A673 (cell line): ENCODE measurements around the gene BOK. TPM values are rescaled to one million over a fixed set of nuclear protein-coding genes. Genes with fewer than 3 reads are reported as not detected.
"Not testable (repeated sequence)": the region's sequence is repeated elsewhere in the genome, so short reads cannot be mapped to it uniquely, and the experiment has no call there.

ENCODE experiments used
- BruUV-seq: library from RNA; stranded (reverse); fragments of 400-500 nt; replicated peaks from 2 replicates; lab custom pipeline; 2021; lab: Mats Ljungman, UMichigan
- CTCF ChIA-PET: fragments of 300-600 bp; sonication (Branson Sonifier 250); formaldehyde crosslinking; loops from one replicate; lab custom pipeline; 2022; ENCODE audit warnings: antibody characterized with exemption; lab: Charles Lee
- POLR2A ChIA-PET: fragments of 300-600 bp; sonication (Branson Sonifier 250); formaldehyde crosslinking; loops from one replicate; lab custom pipeline; 2022; ENCODE audit warnings: antibody characterized with exemption; ENCODE audit not compliant: low non-redundant PET; lab: Charles Lee
- DNase-seq: peaks from one replicate; pipeline ENCODE4 v3.0.0-alpha.2; 2015; ENCODE audit warnings: low spot score
- H3K27ac ChIP-seq: fragments of 200-600 bp; sonication (generic); 2 replicates; pipeline ENCODE4 v1.5.1; 2016; ENCODE audit warnings: mixed run types, low read depth, mild to moderate bottlenecking, mixed read lengths, antibody characterized with exemption, low read length; ENCODE audit not compliant: poor library complexity, severe bottlenecking
- H3K27me3 ChIP-seq: fragments of 200-600 bp; sonication (generic); replicated peaks from 2 replicates; pipeline ENCODE4 v1.6.1; 2017; ENCODE audit warnings: mixed run types, low read depth, mild to moderate bottlenecking, mixed read lengths, antibody characterized with exemption, low read length; ENCODE audit not compliant: insufficient read depth, poor library complexity
- H3K36me3 ChIP-seq: fragments of 200-600 bp; sonication (generic); 2 replicates; pipeline ENCODE4 v1.6.1; 2016; ENCODE audit warnings: mixed run types, mild to moderate bottlenecking, mixed read lengths, antibody characterized with exemption, low read length; ENCODE audit not compliant: insufficient read depth, poor library complexity, severe bottlenecking
- H3K4me1 ChIP-seq: fragments of 200-600 bp; sonication (generic); 2 replicates; pipeline ENCODE4 v1.6.1; 2017; ENCODE audit warnings: mixed run types, mild to moderate bottlenecking, mixed read lengths, antibody characterized with exemption, low read length; ENCODE audit not compliant: insufficient read depth, poor library complexity, severe bottlenecking
- H3K4me3 ChIP-seq: fragments of 200-600 bp; sonication (generic); 2 replicates; pipeline ENCODE4 v1.5.1; 2016; ENCODE audit warnings: low read depth, mixed run types, mild to moderate bottlenecking, mixed read lengths, low read length; ENCODE audit not compliant: poor library complexity, severe bottlenecking
- H3K9me3 ChIP-seq: fragments of 200-600 bp; sonication (generic); 2 replicates; pipeline ENCODE4 v1.6.1; 2016; ENCODE audit warnings: mixed run types, low read depth, mild to moderate bottlenecking, mixed read lengths, antibody characterized with exemption, low read length; ENCODE audit not compliant: poor library complexity, severe bottlenecking
- EZH2 ChIP-seq: fragments of 200-600 bp; sonication (generic); IDR thresholded peaks from 2 replicates; pipeline ENCODE4 v1.6.1; 2017; ENCODE audit warnings: borderline replicate concordance, low read depth, mild to moderate bottlenecking, mixed read lengths, antibody characterized with exemption, low read length; ENCODE audit not compliant: poor library complexity, severe bottlenecking
- intact Hi-C: fragments of 100-400 bp; cut with micrococcal nuclease; formaldehyde crosslinking; loops from one replicate; pipeline ENCODE4 v1.10.0; 2022; ENCODE audit not compliant: unreplicated experiment
- total RNA-seq: library from RNA; stranded (reverse); gene quantifications from 2 replicates; pipeline ENCODE4 v1.2.3, GENCODE V29; 2021
- TF ChIP-seq, protein P1 (sequence below): fragments of 300-800, 200-600 bp; sonication (generic); conservative IDR thresholded peaks from 2 replicates; pipeline ENCODE4 v1.5.1; 2017; ENCODE audit warnings: low read depth, mild to moderate bottlenecking, antibody characterized with exemption, low read length, moderate library complexity, mixed read lengths

BOK gene
- total RNA-seq, 1 experiment from 2014 or later: 2.7 TPM

DNA sequence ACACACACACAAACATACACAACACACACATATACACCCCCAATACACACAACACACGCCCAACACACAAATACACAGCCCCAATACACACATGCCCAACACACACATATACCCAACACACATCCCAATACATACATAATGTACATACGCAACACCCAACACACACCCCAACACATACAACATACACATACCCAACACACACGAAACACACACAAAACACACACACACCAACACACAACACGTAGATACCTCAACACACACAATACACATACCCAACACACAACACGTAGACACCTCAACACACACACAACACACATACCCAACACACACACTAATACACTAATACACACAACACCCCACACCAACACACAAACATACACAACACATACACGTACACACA lies 41.2 kb upstream of the BOK start:
- POLR2A ChIA-PET: interaction anchor here (0.8 kb wide), 1 partner anchor 14 kb away, joined by 3 read pairs; no protein-coding TSS in a partner anchor
- H3K4me1 ChIP-seq: no peaks in the 10 kb centered on the region
- H3K36me3 ChIP-seq: no peaks in the 10 kb centered on the region
- no peak overlapping the region for H3K27ac ChIP-seq
- no peaks in the 10 kb centered on the region for H3K27me3 ChIP-seq
- no peak for TF ChIP-seq EZH2
- TF ChIP-seq, protein P1, sequence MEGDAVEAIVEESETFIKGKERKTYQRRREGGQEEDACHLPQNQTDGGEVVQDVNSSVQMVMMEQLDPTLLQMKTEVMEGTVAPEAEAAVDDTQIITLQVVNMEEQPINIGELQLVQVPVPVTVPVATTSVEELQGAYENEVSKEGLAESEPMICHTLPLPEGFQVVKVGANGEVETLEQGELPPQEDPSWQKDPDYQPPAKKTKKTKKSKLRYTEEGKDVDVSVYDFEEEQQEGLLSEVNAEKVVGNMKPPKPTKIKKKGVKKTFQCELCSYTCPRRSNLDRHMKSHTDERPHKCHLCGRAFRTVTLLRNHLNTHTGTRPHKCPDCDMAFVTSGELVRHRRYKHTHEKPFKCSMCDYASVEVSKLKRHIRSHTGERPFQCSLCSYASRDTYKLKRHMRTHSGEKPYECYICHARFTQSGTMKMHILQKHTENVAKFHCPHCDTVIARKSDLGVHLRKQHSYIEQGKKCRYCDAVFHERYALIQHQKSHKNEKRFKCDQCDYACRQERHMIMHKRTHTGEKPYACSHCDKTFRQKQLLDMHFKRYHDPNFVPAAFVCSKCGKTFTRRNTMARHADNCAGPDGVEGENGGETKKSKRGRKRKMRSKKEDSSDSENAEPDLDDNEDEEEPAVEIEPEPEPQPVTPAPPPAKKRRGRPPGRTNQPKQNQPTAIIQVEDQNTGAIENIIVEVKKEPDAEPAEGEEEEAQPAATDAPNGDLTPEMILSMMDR: no peak
- no peak overlapping the region for H3K4me3 ChIP-seq
- intact Hi-C loops: no loop called here
- no TSS peak for BruUV-seq
- CTCF ChIA-PET: no interaction called here
- DNase-seq: no peak
- H3K9me3 ChIP-seq: no peaks in the 10 kb centered on the region

DNA sequence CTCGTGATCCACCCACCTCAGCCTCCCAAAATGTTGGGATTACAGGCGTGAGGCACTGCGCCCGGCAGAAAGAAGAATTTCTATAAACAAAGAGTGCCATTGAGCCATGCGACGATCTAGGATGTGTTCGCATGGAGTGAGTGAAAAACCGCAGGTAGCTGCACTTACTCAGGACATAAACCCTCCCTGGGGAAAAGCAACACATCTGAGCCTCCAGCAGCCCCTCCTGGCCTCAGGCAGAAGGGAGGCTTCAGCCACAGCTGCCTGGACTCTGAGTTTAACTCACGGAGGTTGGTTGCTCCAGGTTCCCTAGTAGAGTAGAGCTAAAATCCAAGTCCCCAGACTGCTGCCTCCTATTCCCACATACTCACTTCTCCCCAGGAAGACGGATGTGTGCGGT lies 38.9 kb upstream of the BOK start:
- Histone ChIP-seq H3K9me3 (no peaks in the 10 kb centered on the region), H3K4me1 (no peaks in the 10 kb centered on the region), H3K27ac (no peak overlapping the region), H3K4me3 (no peak overlapping the region), H3K27me3 (no peaks in the 10 kb centered on the region), H3K36me3 (no peaks in the 10 kb centered on the region)
- no peak for DNase-seq
- intact Hi-C loops: no loop called here
- no peak for TF ChIP-seq EZH2
- TF ChIP-seq, protein P1: no peak
- ChIA-PET CTCF (no interaction called here), POLR2A (no interaction called here)
- no TSS peak for BruUV-seq

DNA sequence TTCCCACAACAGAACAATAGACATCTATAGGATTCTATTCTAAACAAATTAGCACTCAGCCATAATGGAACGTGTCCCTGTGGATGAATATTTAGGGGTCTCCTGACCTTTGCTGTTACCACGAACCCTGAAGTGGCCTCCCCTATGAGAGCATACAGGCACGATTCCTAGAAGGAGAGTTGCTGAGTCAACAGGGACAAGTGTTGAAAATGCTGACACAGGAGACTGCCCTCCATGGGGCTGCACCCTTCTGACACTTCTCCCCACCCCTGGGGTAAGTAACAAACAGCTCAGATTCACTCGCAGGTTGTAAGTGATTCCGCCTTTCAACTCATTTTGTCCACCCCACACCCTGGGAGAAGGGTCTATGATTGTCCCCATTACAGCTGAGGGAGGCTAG lies 36.1 kb upstream of the BOK start:
- ChIA-PET POLR2A (no interaction called here), CTCF (no interaction called here)
- intact Hi-C loops: no loop called here
- TF ChIP-seq EZH2: no peak
- TF ChIP-seq, protein P1: no peak
- no peaks in the 10 kb centered on the region for H3K27me3 ChIP-seq
- no peak for DNase-seq
- no TSS peak for BruUV-seq
- no peaks in the 10 kb centered on the region for H3K36me3 ChIP-seq
- H3K4me1 ChIP-seq: no peaks in the 10 kb centered on the region
- no peak overlapping the region for H3K4me3 ChIP-seq
- H3K27ac ChIP-seq: no peak overlapping the region
- no peaks in the 10 kb centered on the region for H3K9me3 ChIP-seq

DNA sequence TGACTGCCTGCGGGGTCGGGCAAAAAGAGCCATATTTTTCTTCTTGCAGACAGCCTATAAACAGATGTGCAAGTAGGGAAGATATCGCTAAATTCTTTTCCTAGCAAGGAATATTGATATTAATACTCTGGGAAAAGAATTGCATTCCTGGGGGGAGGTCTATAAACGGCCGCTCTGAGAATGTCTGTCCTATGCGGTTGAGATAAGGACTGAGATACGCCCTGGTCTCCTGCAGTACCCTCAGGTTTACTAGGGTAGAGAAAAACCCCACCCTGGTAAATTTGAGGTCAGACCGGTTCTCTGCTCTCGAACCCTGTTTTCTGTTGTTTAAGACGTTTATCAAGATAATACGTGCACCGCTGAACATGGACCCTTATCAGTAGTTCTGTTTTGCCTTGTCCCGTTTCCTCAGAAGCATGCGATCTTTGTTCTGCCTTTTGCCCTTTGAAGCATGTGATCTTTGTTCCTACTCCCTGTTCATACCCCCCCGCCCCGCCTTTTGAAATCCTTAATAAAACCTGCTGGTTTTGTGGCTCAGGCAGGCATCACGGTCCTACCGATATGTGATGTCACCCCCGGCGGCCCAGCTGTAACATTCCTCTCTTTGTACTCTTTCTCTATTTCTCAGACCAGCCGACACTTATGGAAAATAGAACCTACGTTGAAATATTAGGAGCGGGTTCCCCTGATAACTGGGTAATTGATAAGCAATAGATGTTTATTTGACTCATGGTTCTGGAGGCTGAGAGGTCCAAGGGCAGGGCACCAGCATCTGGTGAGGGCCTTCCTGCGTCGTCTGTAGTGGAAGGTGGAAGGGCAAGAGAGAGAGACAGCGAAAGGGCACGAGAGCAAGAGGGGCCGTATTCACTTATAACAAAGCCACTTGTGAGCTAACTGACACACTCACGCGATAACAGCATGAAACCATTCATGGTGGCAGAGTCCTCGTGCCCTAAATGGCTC lies 32.4 kb upstream of the BOK start:
- CTCF ChIA-PET, BruUV-seq, H3K36me3 ChIP-seq, POLR2A ChIA-PET, H3K27ac ChIP-seq, H3K4me3 ChIP-seq, H3K9me3 ChIP-seq, H3K27me3 ChIP-seq, H3K4me1 ChIP-seq, DNase-seq, intact Hi-C loops: not testable (repeated sequence)
